WERI-Rb-1 (cell line): ENCODE results near the gene TFG.

Experiments used
- DNase-seq: peaks from one replicate; pipeline ENCODE4 v3.0.0-alpha.2; 2020
- H3K27ac ChIP-seq: fragments of 250-450 bp; sonication (Bioruptor Pico); 2 replicates; pipeline ENCODE4 v1.5.1; 2020; ENCODE audit warnings: mild to moderate bottlenecking, moderate library complexity
- H3K27me3 ChIP-seq: fragments of 250-450 bp; sonication (Bioruptor Pico); 2 replicates; pipeline ENCODE4 v1.5.1; 2021; ENCODE audit warnings: mild to moderate bottlenecking, low read depth, moderate library complexity; ENCODE audit not compliant: insufficient read depth, severe bottlenecking
- H3K36me3 ChIP-seq: fragments of 250-450 bp; sonication (Bioruptor Pico); 2 replicates; pipeline ENCODE4 v1.5.1; 2020; ENCODE audit warnings: mild to moderate bottlenecking, moderate library complexity
- H3K4me3 ChIP-seq: 2 replicates; pipeline ENCODE4 v1.5.1; 2011; ENCODE audit warnings: low read depth, mild to moderate bottlenecking, control low read depth, low read length
- H3K9me3 ChIP-seq: fragments of 250-450 bp; sonication (Bioruptor Pico); 2 replicates; pipeline ENCODE4 v1.5.1; 2021; ENCODE audit warnings: mild to moderate bottlenecking, moderate library complexity; ENCODE audit not compliant: severe bottlenecking
- TF ChIP-seq, protein P1 (sequence below): IDR thresholded peaks from 2 replicates; pipeline ENCODE4 v1.5.1; 2011; ENCODE audit warnings: low read depth, mild to moderate bottlenecking, control low read depth, inconsistent platforms, low read length

TFG gene

DNA sequence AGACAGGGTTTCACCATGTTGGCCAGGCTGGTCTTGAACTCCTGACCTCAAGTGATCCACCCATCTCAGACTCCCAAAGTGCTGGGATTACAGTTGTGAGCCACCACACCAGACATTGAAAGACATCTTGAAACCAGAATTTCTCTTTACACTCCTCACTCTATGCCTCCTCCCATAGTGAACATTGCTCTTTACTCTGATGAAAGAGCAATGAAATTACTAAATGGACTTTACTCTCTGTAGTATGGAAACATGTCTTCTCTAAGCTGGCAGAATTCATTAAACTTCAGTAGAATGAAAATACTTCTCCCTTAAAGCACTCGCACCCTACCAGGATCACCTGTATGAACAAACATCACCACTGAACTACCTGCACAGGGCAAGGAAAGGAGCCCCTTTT is 27.8 kb upstream of the TFG start:
- Histone ChIP-seq H3K9me3 (no peaks in the 10 kb centered on the region), H3K36me3 (no peaks in the 10 kb centered on the region), H3K4me3 (no peak overlapping the region), H3K27me3 (no peaks in the 10 kb centered on the region), H3K27ac (no peak overlapping the region)
- no peak for DNase-seq
- TF ChIP-seq, protein P1, sequence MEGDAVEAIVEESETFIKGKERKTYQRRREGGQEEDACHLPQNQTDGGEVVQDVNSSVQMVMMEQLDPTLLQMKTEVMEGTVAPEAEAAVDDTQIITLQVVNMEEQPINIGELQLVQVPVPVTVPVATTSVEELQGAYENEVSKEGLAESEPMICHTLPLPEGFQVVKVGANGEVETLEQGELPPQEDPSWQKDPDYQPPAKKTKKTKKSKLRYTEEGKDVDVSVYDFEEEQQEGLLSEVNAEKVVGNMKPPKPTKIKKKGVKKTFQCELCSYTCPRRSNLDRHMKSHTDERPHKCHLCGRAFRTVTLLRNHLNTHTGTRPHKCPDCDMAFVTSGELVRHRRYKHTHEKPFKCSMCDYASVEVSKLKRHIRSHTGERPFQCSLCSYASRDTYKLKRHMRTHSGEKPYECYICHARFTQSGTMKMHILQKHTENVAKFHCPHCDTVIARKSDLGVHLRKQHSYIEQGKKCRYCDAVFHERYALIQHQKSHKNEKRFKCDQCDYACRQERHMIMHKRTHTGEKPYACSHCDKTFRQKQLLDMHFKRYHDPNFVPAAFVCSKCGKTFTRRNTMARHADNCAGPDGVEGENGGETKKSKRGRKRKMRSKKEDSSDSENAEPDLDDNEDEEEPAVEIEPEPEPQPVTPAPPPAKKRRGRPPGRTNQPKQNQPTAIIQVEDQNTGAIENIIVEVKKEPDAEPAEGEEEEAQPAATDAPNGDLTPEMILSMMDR = no peak

DNA sequence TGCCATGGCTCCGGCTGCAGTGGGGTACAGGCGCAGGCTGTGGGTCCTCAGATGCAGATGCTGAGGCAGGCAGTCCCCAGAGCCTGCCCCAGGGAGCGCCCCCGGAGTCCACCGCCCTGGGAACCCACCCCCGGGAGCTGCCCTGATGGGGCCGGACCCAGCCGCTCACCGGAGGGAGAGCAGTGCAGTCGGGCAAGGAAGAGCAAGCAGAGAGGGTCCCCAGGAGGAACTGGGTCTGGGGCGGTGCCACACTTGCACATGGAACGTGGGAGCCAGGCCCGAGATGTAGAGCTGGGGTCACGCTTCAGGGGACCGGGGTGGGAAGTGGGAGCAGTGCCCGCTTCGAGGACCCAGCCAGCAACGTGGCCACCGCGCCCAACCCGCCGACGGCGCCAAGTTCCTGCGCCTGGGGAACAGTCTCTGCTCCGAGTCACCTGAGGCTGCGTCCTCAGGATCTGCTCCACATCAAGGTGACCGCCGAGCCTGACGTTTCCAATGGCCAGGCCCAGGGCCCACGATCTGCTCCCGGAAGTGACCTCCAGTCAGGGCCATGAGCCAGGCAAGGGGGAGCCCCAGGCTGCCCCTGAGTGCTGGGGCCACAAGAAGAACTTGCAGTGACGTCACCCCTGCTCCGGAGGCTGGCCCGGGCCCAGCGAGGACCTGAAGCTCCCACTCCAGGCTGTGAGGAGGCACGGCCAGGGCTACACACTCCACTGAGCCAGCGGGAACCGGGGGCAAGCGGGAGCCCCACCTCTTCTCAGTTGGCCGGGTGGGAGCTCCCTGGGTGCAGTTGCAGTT is 27.0 kb upstream of the TFG start:
- TF ChIP-seq, protein P1 = no peak
- DNase-seq = no peak
- Histone ChIP-seq H3K27ac (no peak overlapping the region), H3K4me3 (no peak overlapping the region), H3K36me3 (no peaks in the 10 kb centered on the region), H3K27me3 (no peaks in the 10 kb centered on the region), H3K9me3 (no peaks in the 10 kb centered on the region)

DNA sequence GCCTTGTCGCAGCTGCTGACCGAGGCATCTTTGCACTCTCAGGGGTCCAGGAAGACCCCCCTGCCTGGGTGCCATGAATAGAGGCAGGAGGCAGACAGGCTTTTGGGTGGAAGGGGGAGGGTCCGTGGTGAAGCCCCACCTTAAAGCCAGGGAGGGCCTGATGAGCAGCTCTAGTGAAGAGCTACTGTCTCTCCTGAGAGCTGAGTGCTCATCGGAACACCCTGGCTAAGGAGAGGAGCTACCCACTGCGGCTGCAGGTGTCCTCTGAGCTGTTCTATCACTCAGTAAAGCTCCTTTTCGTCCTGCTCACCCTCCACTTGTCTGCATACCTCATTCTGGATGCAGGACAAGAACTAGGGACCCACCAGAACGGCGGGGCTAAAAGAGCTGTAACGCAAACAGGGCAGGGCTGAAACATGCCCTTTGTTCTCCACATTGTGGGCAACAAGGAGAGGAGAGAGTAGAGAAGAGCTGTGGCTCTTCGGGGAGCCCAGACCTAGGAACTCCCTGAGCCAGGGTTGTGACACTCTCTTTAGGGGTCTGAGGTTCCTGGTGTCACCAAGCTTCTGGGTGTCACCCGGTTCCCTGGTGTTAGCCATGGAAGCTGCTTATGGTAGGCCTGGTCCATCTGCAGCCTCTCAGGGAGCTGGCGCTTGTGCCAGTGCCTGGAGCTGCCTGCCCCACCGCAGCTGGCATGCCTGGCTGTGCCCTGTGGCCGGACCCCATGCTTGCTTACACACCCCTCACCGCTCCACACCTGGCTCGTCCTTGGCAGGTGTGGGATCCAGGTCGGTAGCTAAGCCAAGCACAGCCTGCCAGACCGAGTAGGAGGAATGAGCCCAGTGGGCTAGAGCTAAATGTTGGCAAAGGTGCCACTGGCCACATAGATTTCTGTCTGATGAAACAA is 26.2 kb upstream of the TFG start:
- Histone ChIP-seq H3K27me3 (no peaks in the 10 kb centered on the region), H3K9me3 (no peaks in the 10 kb centered on the region), H3K27ac (no peak overlapping the region), H3K4me3 (no peak overlapping the region), H3K36me3 (no peaks in the 10 kb centered on the region)
- TF ChIP-seq, protein P1 = no peak
- no peak for DNase-seq

DNA sequence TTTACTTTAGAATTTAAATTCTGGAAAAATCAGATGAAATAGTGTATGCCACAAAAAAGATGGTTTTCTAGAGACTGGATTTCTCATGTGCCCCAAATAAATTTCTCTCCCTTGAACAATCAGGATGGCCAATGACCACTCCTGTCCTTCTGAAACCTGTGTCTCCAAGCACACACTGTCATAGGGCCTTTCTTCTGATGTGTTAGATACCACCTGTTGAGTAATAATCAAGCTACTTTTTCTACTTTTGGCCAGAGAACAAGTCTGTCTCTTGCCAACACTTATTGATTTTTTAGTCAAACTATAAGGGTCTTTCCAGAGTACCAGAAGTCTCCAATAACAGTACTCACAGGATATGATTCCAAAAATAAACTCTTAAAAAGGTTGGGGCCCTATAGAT is 16.1 kb upstream of the TFG start:
- H3K9me3 ChIP-seq = no peaks in the 10 kb centered on the region
- H3K27ac ChIP-seq = no peak overlapping the region
- H3K4me3 ChIP-seq = no peak overlapping the region
- no peaks in the 10 kb centered on the region for H3K27me3 ChIP-seq
- H3K36me3 ChIP-seq = no peaks in the 10 kb centered on the region
- no peak for DNase-seq
- TF ChIP-seq, protein P1 = no peak

DNA sequence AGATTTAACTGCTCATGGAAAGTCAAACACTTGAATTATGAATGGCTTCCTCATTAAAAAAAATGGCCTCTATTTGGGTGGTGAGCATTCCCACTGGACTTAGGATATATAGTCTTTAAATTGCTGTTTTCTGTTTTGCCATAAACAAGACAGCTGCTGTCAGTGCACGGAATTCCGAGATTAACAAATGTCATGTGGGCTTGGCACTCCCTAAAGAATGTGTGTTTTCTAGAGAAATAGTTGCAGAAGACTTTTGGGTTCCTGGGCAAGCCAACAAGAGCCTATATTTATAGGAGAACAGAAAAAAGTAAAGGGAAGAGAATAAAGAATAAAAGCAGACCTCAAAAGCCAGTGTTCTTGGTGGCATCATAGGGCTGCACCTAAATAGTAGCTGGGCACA is 13.6 kb upstream of the TFG start:
- no peak overlapping the region for H3K27ac ChIP-seq
- no peaks in the 10 kb centered on the region for H3K27me3 ChIP-seq
- no peak for DNase-seq
- no peaks in the 10 kb centered on the region for H3K36me3 ChIP-seq
- H3K4me3 ChIP-seq = no peak overlapping the region
- no peaks in the 10 kb centered on the region for H3K9me3 ChIP-seq
- TF ChIP-seq, protein P1 = no peak
